Adrenal gland (tissue), 12 donors: ENCODE measurements around the gene JTB. TPM values are rescaled to one million over a fixed set of nuclear protein-coding genes. Genes with fewer than 3 reads are reported as not detected.

Experiments used
- DNase-seq, 7 donors: peaks; one replicate each; pipeline ENCODE4 v3.0.0-alpha.2; 2019 to 2020
- H3K27ac ChIP-seq, 5 donors: fragments of 200-600 bp; sonication (generic) in 4 of 5; 1 replicate in 3 of 5; 2 replicates in 2 of 5; pipeline versions ENCODE4 v1.5.1 to v1.8.0; 2016 to 2020; ENCODE audit warnings: mild to moderate bottlenecking in 1 of 5
- H3K27me3 ChIP-seq: fragments of 200-600 bp; 2 replicates; pipeline ENCODE4 v1.8.0; 2021
- H3K36me3 ChIP-seq, 2 donors: fragments of 200-600 bp; replicated peaks in 1 of 2; 1 replicate in 1 of 2; 2 replicates in 1 of 2; pipeline versions ENCODE4 v1.5.1 to v1.8.0; 2018 to 2022
- H3K4me1 ChIP-seq, 2 donors: fragments of 200-600 bp; replicated peaks in 1 of 2; 1 replicate in 1 of 2; 2 replicates in 1 of 2; pipeline versions ENCODE4 v1.5.1 to v1.8.0; 2018 to 2021
- H3K4me3 ChIP-seq, 4 donors: fragments of 200-600 bp; sonication (generic) in 3 of 4; one replicate each; pipeline ENCODE4 v1.5.1; 2016 to 2018
- H3K9me3 ChIP-seq, 3 donors: fragments of 200-600 bp; sonication (generic) in 1 of 3; replicated peaks in 1 of 3; 1 replicate in 2 of 3; 2 replicates in 1 of 3; pipeline versions ENCODE4 v1.5.1 to v1.8.0; 2016 to 2021
- CTCF ChIP-seq, 6 experiments: fragments of 450-650 bp in 4 of 6; fragments of 200-600 bp in 2 of 6; sonication (generic) in 1 of 6; IDR thresholded peaks; 1 replicate in 5 of 6; 2 replicates in 1 of 6; pipeline versions ENCODE4 v1.5.1 to v1.8.0; 2016 to 2021; ENCODE audit warnings: antibody characterized with exemption in 6 of 6, mild to moderate bottlenecking in 2 of 6, moderate library complexity in 1 of 6
- POLR2A ChIP-seq, 2 donors: fragments of 450-650 bp; IDR thresholded peaks; one replicate each; pipeline ENCODE4 v1.6.1; 2017; ENCODE audit warnings: antibody characterized with exemption in 2 of 2, mild to moderate bottlenecking in 2 of 2, moderate library complexity in 1 of 2
- WGBS, 4 donors: extraction: QIAGEN DNeasy Blood & Tissue Kit in 2 of 4; methylation state at CpG; one replicate each; pipeline versions ENCODE4 v1.1.5 to v1.1.7; 2013 to 2017; 5-methylcytosine and 5-hydroxymethylcytosine counted together
- intact Hi-C, 2 donors: fragments of 100-400 bp; cut with DNase I; formaldehyde crosslinking; loops; one replicate each; pipeline versions ENCODE4 v1.14.1 to v1.15.0; 2022 to 2023
- polyA plus RNA-seq, 3 donors: library from polyadenylated mRNA; stranded (reverse); fragments of 200-250 nt in 2 of 3; fragments of 350-450 nt in 1 of 3; fragmentation: Illumina TruSeq in 1 of 3; extraction: RNeasy Lipid Tissue Mini Kit (QIAGEN cat#74804) in 1 of 3; gene quantifications; one replicate each; pipeline ENCODE4 v1.2.3, GENCODE V29; 2013 to 2014
- total RNA-seq, 9 donors: library from RNA; depleted of rRNA in 4 of 9; stranded (reverse); fragments of >200 nt in 4 of 9; fragments of 120-200 nt in 1 of 9; fragmentation: NEBNext Ultra II Directional in 1 of 9; extraction: Animal tissue kit (Norgen Biotek cat#: 25700) in 1 of 9; gene quantifications; one replicate each; pipeline versions ENCODE4 v1.1.0 to v1.2.4, GENCODE V29; 2013 to 2023
- donor health status: healthy with polysubstance abuse.
- donor health status: Bipolar disorder and iron deficiency.
- donor health status: DM: yes; HTN: yes; CAD: no.
- donor health status: DM: no; HTN: no; CAD: no.
- donor health status: DM: no; HTN: no; CAD: no.
- donor health status: DM: yes; HTN: yes; CAD: no.

Gene JTB
- total and polyA plus RNA-seq, 12 donors = 68.3 to 327 (median 140) TPM

- 1 to 10% (median 2%) methylated on average over 22 of the region's 22 CpGs for WGBS, 4 donors
- Histone ChIP-seq H3K9me3 (no peaks in the 10 kb centered on the region), H3K27ac (peak overlapping the region; percentile 82 to 97 (median 93)), H3K4me1 (peaks cover 29 to 51% of the 10 kb centered on the region in 2 donors), H3K36me3 (peaks cover 0 to 18% of the 10 kb centered on the region in 2 donors), H3K27me3 (no peaks in the 10 kb centered on the region), H3K4me3 (peak overlapping the region in 2 of 4 donors; percentile 61 to 84)
- peak in 1 of 7 donors; percentile 34 for DNase-seq
- intact Hi-C loops = no loop called here
- TF ChIP-seq POLR2A (IDR thresholded peaks at IDR 0.05) (no peak), CTCF (IDR thresholded peaks at IDR 0.05) (no peak)
Observed at GRCh38 chr1:153963850-153964331, 13.6 kb downstream of the JTB start.

GRCh38 chr1:153963030-153963849 lies 14.2 kb downstream of the JTB start, which contains the start of gene SLC39A1:
TSS of gene SLC39A1 (minus strand) at chr1:153963537. CDS start at chr1:153962715, 822 bp downstream.
- Histone ChIP-seq H3K27me3 (no peaks in the 10 kb centered on the region), H3K4me1 (peaks cover 31 to 48% of the 10 kb centered on the region in 2 donors), H3K36me3 (peaks cover 0 to 18% of the 10 kb centered on the region in 2 donors), H3K9me3 (no peaks in the 10 kb centered on the region), H3K27ac (peak within 1 kb of the TSS; percentile 82 to 97 (median 93)), H3K4me3 (peak within 1 kb of the TSS; percentile 22 to 84 (median 72))
- peak; percentile 99 to 100 (median 99) for DNase-seq
- intact Hi-C loops = no loop called here
- TF ChIP-seq CTCF (IDR thresholded peaks at IDR 0.05) (no peak), POLR2A (IDR thresholded peaks at IDR 0.05) (peak; percentile 39 to 86)
- WGBS, 4 donors = 0 to 1% (median 0%) methylated on average over 14 to 54 of the region's 54 CpGs

GRCh38 chr1:153962088-153963029 lies 15.1 kb downstream of the JTB start:
- intact Hi-C loops = no loop called here
- TF ChIP-seq CTCF (IDR thresholded peaks at IDR 0.05) = no peak
- no peak for TF ChIP-seq POLR2A (IDR thresholded peaks at IDR 0.05)
- DNase-seq = peak; percentile 64 to 87 (median 82)
- no peaks in the 10 kb centered on the region for H3K27me3 ChIP-seq
- H3K4me1 ChIP-seq = peaks cover 33 to 50% of the 10 kb centered on the region in 2 donors
- H3K27ac ChIP-seq = peak overlapping the region; percentile 82 to 97 (median 93)
- H3K36me3 ChIP-seq = peaks cover 0 to 18% of the 10 kb centered on the region in 2 donors
- peak overlapping the region in 2 of 4 donors; percentile 61 to 84 for H3K4me3 ChIP-seq
- 25 to 40% (median 38%) methylated on average over 10 to 16 of the region's 16 CpGs for WGBS, 4 donors
- no peaks in the 10 kb centered on the region for H3K9me3 ChIP-seq
